DND-41 (cell line): Measurements from ENCODE around the gene WDR38.

Experiments used
- CTCF ChIP-seq: IDR thresholded peaks from 2 replicates; pipeline ENCODE4 v1.5.1; 2012; ENCODE audit warnings: borderline replicate concordance, low read length, moderate library complexity, mild to moderate bottlenecking; ENCODE audit not compliant: poor library complexity, severe bottlenecking; ENCODE audit errors: extremely low read depth
- EZH2 ChIP-seq: IDR thresholded peaks from 3 replicates; pipeline ENCODE4 v1.6.1; 2012; ENCODE audit warnings: borderline replicate concordance, low read depth, mild to moderate bottlenecking, moderate library complexity, low read length, inconsistent platforms; ENCODE audit not compliant: severe bottlenecking

DNA sequence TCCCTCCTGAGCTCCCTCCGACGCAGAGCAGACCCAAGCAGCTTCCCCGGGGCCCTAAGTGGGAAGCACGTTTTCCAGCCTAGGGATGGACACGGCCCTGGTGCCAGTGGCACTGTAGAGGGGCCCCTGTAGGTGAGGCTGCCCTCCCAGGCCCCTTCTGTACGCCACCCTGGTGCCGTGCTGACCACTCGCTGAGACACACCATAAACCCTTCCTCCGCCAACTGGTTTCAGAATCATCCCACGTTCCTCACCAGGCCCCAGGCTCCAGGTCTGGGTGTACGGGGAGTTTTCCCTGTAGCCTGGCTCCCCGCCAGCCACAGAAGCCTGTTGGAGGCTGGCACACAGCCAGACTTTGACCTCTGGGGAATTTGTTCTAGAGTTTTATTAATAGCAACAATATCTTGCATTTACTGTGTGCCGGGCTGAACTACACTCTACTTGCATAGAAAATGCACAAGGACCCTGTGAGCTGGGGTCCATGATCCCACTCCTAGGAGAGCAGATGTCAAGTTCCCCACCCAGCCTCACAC lies 18.2 kb upstream of the WDR38 start:
- TF ChIP-seq CTCF: no peak
- no peak for TF ChIP-seq EZH2
